SK-N-SH (cell line): ENCODE results near the gene WDR7. TPM values are rescaled to one million over a fixed set of nuclear protein-coding genes. Genes with fewer than 3 reads are reported as not detected.

ENCODE experiments used
- CTCF ChIA-PET: fragments of 300-600, 350-600 bp; formaldehyde crosslinking; extraction: SDS; loops from one replicate; lab custom pipeline; 2021; lab: Yijun Ruan, JAX
- POLR2A ChIA-PET: fragments of 350-600 bp; sonication (Branson Sonifier 250); formaldehyde crosslinking; extraction: SDS; loops from one replicate; lab custom pipeline; 2020; ENCODE audit warnings: antibody characterized with exemption, inconsistent platforms; lab: Yijun Ruan, JAX
- DNase-seq: peaks from one replicate; pipeline ENCODE4 v3.0.0; 2012
- H2AFZ ChIP-seq: fragments of 200-600 bp; sonication (generic); 2 replicates; pipeline ENCODE4 v1.8.1; 2016; ENCODE audit warnings: antibody characterized with exemption, mild to moderate bottlenecking, low read depth
- H3F3A ChIP-seq: fragments of 200-600 bp; sonication (generic); replicated peaks from 2 replicates; pipeline ENCODE3; 2016; ENCODE audit warnings: antibody characterized with exemption, mild to moderate bottlenecking; ENCODE audit not compliant: insufficient read depth
- H3K27ac ChIP-seq, 2 experiments: fragments of 200-500 bp in 1 of 2; fragments of 200-600 bp in 1 of 2; sonication (Bioruptor generic) in 1 of 2; sonication (generic), shearing (Covaris generic) in 1 of 2; 2 replicates each; pipeline versions ENCODE4 v1.5.1 to v1.6.1; 2014 to 2016; ENCODE audit warnings: low read depth in 2 of 2, inconsistent platforms in 1 of 2, low read length in 1 of 2, mild to moderate bottlenecking in 1 of 2, mixed read lengths in 1 of 2
- H3K27me3 ChIP-seq: fragments of 200-600 bp; sonication (generic), shearing (Covaris generic); 2 replicates; pipeline ENCODE4 v1.6.1; 2016; ENCODE audit warnings: mixed run types; ENCODE audit not compliant: insufficient read depth
- H3K36me3 ChIP-seq, 2 experiments: fragments of 200-500 bp in 1 of 2; fragments of 200-600 bp in 1 of 2; sonication (Bioruptor generic) in 1 of 2; sonication (generic) in 1 of 2; replicated peaks in 1 of 2; 2 replicates each; pipeline versions ENCODE3 to v1.5.1; 2014 to 2016; ENCODE audit warnings: low read length in 1 of 2, mild to moderate bottlenecking in 1 of 2; ENCODE audit not compliant: insufficient read depth in 2 of 2, control insufficient read depth in 1 of 2
- H3K4me1 ChIP-seq, 2 experiments: fragments of 200-500 bp in 1 of 2; fragments of 200-600 bp in 1 of 2; sonication (Bioruptor generic) in 1 of 2; sonication (generic), shearing (Covaris generic) in 1 of 2; 2 replicates each; pipeline versions ENCODE4 v1.5.1 to v1.6.1; 2014 to 2016; ENCODE audit warnings: low read depth in 1 of 2, low read length in 1 of 2, mixed run types in 1 of 2; ENCODE audit not compliant: insufficient read depth in 2 of 2, control insufficient read depth in 1 of 2
- H3K4me2 ChIP-seq: fragments of 200-600 bp; sonication (generic), shearing (Covaris generic); 2 replicates; pipeline ENCODE4 v1.6.1; 2017; ENCODE audit warnings: mixed run types
- H3K4me3 ChIP-seq, 2 experiments: fragments of 200-500 bp in 1 of 2; fragments of 200-600 bp in 1 of 2; sonication (Bioruptor generic) in 1 of 2; sonication (generic), shearing (Covaris generic) in 1 of 2; 2 replicates each; pipeline versions ENCODE4 v1.5.1 to v1.8.1; 2014 to 2016; ENCODE audit warnings: low read depth in 2 of 2, inconsistent platforms in 1 of 2, low read length in 1 of 2, mild to moderate bottlenecking in 1 of 2, mixed read lengths in 1 of 2, moderate library complexity in 1 of 2
- H3K79me2 ChIP-seq: fragments of 200-600 bp; sonication (generic); 2 replicates; pipeline ENCODE4 v1.8.1; 2017; ENCODE audit warnings: mild to moderate bottlenecking; ENCODE audit not compliant: insufficient read depth
- H3K9ac ChIP-seq: fragments of 200-600 bp; sonication (generic); 2 replicates; pipeline ENCODE4 v1.6.1; 2017; ENCODE audit warnings: mixed run types
- H3K9me2 ChIP-seq: fragments of 200-600 bp; sonication (generic); 2 replicates; pipeline ENCODE4 v1.6.1; 2017; ENCODE audit warnings: mixed run types
- H3K9me3 ChIP-seq: fragments of 200-600 bp; sonication (generic); 2 replicates; pipeline ENCODE4 v1.6.1; 2017; ENCODE audit warnings: mixed run types, mild to moderate bottlenecking, moderate library complexity
- H4K20me1 ChIP-seq: fragments of 200-600 bp; sonication (generic); 2 replicates; pipeline ENCODE4 v1.6.1; 2017; ENCODE audit warnings: mild to moderate bottlenecking, mixed run types; ENCODE audit not compliant: insufficient read depth
- CHD2 ChIP-seq: fragments of 150-350 bp; IDR thresholded peaks from 2 replicates; pipeline ENCODE4 v1.6.1; 2018; ENCODE audit warnings: low read length; ENCODE audit not compliant: partially characterized antibody
- CTCF ChIP-seq: fragments of 200-600 bp; sonication (generic); IDR thresholded peaks from 2 replicates; pipeline ENCODE4 v1.6.1; 2017; ENCODE audit warnings: antibody characterized with exemption, mild to moderate bottlenecking, moderate library complexity
- EZH2phosphoT487 ChIP-seq: fragments of 200-600 bp; sonication (generic); IDR thresholded peaks from 2 replicates; pipeline ENCODE4 v1.6.1; 2017; ENCODE audit warnings: low read depth, mixed run types, mild to moderate bottlenecking, antibody characterized with exemption, moderate library complexity, borderline replicate concordance
- FOSL2 ChIP-seq: IDR thresholded peaks from 2 replicates; pipeline ENCODE4 v1.4.0; 2012; ENCODE audit warnings: low read depth, mild to moderate bottlenecking, moderate library complexity, borderline replicate concordance
- GABPA ChIP-seq: IDR thresholded peaks from 2 replicates; pipeline ENCODE4 v1.4.0; 2012; ENCODE audit warnings: low read depth, mild to moderate bottlenecking
- POLR2AphosphoS5 ChIP-seq: IDR thresholded peaks from 2 replicates; pipeline ENCODE4 v1.6.1; 2012; ENCODE audit warnings: low read depth, low read length
- RAD21 ChIP-seq: IDR thresholded peaks from 2 replicates; pipeline ENCODE4 v1.6.1; 2012; ENCODE audit warnings: mild to moderate bottlenecking, low read length
- REST ChIP-seq: IDR thresholded peaks from 2 replicates; pipeline ENCODE4 v1.6.1; 2012; ENCODE audit warnings: mild to moderate bottlenecking, low read depth, low read length, moderate library complexity
- RXRA ChIP-seq: IDR thresholded peaks from 2 replicates; pipeline ENCODE4 v1.4.0; 2012; ENCODE audit warnings: low read depth, mild to moderate bottlenecking, borderline replicate concordance
- SIN3A ChIP-seq: IDR thresholded peaks from 2 replicates; pipeline ENCODE4 v1.6.1; 2012; ENCODE audit warnings: low read depth, mild to moderate bottlenecking, low read length, moderate library complexity, borderline replicate concordance
- SMC3 ChIP-seq: IDR thresholded peaks from 2 replicates; pipeline ENCODE4 v1.6.1; 2012; ENCODE audit warnings: low read depth, low read length, improper control_type of control experiment
- WGBS: methylation state at CpG from one replicate; pipeline ENCODE4 v1.1.6; 2017; ENCODE audit warnings: low lambda C conversion rate; 5-methylcytosine and 5-hydroxymethylcytosine counted together
- polyA plus RNA-seq, 3 experiments: library from polyadenylated mRNA; depleted of rRNA; stranded (reverse); fragments of >200 nt; gene quantifications; 2 replicates each; pipeline ENCODE4 v1.2.3, GENCODE V29; 2012

WDR7 gene
- polyA plus RNA-seq, 1 of the 3 experiments (the other 2 are of a cell fraction) = 4.1 TPM

GRCh38 chr18:56995579-56996188 lies 344.5 kb downstream of the WDR7 start:
- 0 out of 2 replicates have a peak, but pooled peaks have one; percentile 12 for TF ChIP-seq CTCF
- peak; percentile 56 for TF ChIP-seq RAD21
- TF ChIP-seq FOSL2 = no peak
- TF ChIP-seq EZH2phosphoT487 = no peak
- TF ChIP-seq REST = no peak
- TF ChIP-seq SMC3 = peak; percentile 19; the same call in 1 of the 2 replicates
- no peak for TF ChIP-seq SIN3A
- no peaks in the 10 kb centered on the region for H3K27me3 ChIP-seq
- H3F3A ChIP-seq = no peaks in the 10 kb centered on the region
- POLR2A ChIA-PET = no interaction called here
- peak; percentile 17 for DNase-seq
- no peaks in the 10 kb centered on the region for H3K9me2 ChIP-seq
- CTCF ChIA-PET = interaction anchor here (0.8 to 2.2 kb wide), 5 partner anchors 8 to 127 kb away, joined by 3 to 8 read pairs (median 3); no protein-coding TSS in a partner anchor
- no peak overlapping the region for H3K27ac ChIP-seq
- no peaks in the 10 kb centered on the region for H3K9me3 ChIP-seq
- no peaks in the 10 kb centered on the region for H3K36me3 ChIP-seq
- no peaks in the 10 kb centered on the region for H4K20me1 ChIP-seq
- H3K4me1 ChIP-seq = peaks cover 0 to 11% of the 10 kb centered on the region in 2 experiments; a peak in 3 of 4 replicates
- H3K79me2 ChIP-seq = no peaks in the 10 kb centered on the region
- no peak overlapping the region for H3K9ac ChIP-seq
- WGBS = 81% methylated on average over 4 of the region's 4 CpGs
- H3K4me3 ChIP-seq = no peak overlapping the region
- no peak overlapping the region for H3K4me2 ChIP-seq
- H2AFZ ChIP-seq = no peak overlapping the region

GRCh38 chr18:56997200-56997599 lies 346.0 kb downstream of the WDR7 start:
- no peaks in the 10 kb centered on the region for H4K20me1 ChIP-seq
- CTCF ChIA-PET = interaction anchor here (0.8 to 2.2 kb wide), 4 partner anchors 8 to 248 kb away, joined by 3 to 8 read pairs (median 4); no protein-coding TSS in a partner anchor
- no peaks in the 10 kb centered on the region for H3K27me3 ChIP-seq
- no peak overlapping the region for H3K9ac ChIP-seq
- DNase-seq = no peak
- H3K4me1 ChIP-seq = peaks cover 0 to 11% of the 10 kb centered on the region in 2 experiments; a peak in 3 of 4 replicates
- no peaks in the 10 kb centered on the region for H3K9me2 ChIP-seq
- no peak overlapping the region for H3K4me3 ChIP-seq
- H3K4me2 ChIP-seq = no peak overlapping the region
- H3F3A ChIP-seq = no peaks in the 10 kb centered on the region
- H3K9me3 ChIP-seq = no peaks in the 10 kb centered on the region
- no peaks in the 10 kb centered on the region for H3K36me3 ChIP-seq
- 90% methylated on average over 2 of the region's 2 CpGs for WGBS
- no peak overlapping the region for H2AFZ ChIP-seq
- H3K79me2 ChIP-seq = no peaks in the 10 kb centered on the region
- no peak overlapping the region for H3K27ac ChIP-seq
- POLR2A ChIA-PET = no interaction called here
- no peak for TF ChIP-seq POLR2AphosphoS5
- TF ChIP-seq CTCF = no peak
- TF ChIP-seq EZH2phosphoT487 = no peak
- no peak for TF ChIP-seq GABPA
- no peak for TF ChIP-seq RXRA
- no peak for TF ChIP-seq REST
- no peak for TF ChIP-seq CHD2
